Endothelial cell of umbilical vein (primary cell): ENCODE results near the gene CCR3. TPM values are rescaled to one million over a fixed set of nuclear protein-coding genes. Genes with fewer than 3 reads are reported as not detected.

Experiments used
- BruUV-seq: library from RNA; stranded (reverse); fragments of 400-500 nt; replicated peaks from 2 replicates; lab custom pipeline; 2021; lab: Mats Ljungman, UMichigan
- CTCF ChIA-PET: fragments of 300-600, 350-600 bp; sonication (Branson Sonifier 250); formaldehyde crosslinking; loops from one replicate; lab custom pipeline; 2021; ENCODE audit warnings: antibody characterized with exemption, inconsistent platforms; lab: Charles Lee
- POLR2A ChIA-PET: fragments of 300-600, 350-600 bp; sonication (Branson Sonifier 250); formaldehyde crosslinking; loops from one replicate; lab custom pipeline; 2021; ENCODE audit warnings: antibody characterized with exemption, inconsistent platforms; lab: Charles Lee
- DNase-seq: peaks from one replicate; pipeline ENCODE4 v3.0.0-alpha.2; 2011; ENCODE audit warnings: low read depth, low spot score
- FAIRE-seq: peaks from 2 replicates; lab custom pipeline; 2011; peaks lifted over from hg19 to GRCh38; lab: Jason Lieb, UNC
- H2AFZ ChIP-seq: 2 replicates; pipeline ENCODE4 v1.6.0; 2012; ENCODE audit warnings: low read depth, low read length, control low read depth, inconsistent platforms
- H3K27ac ChIP-seq: 2 replicates; pipeline ENCODE4 v1.5.1; 2011; ENCODE audit warnings: low read depth, mild to moderate bottlenecking, control low read depth, low read length, moderate library complexity; ENCODE audit not compliant: insufficient read depth
- H3K27me3 ChIP-seq, 2 experiments: 2 replicates each; pipeline versions ENCODE4 v1.6.0 to v1.6.1; 2011; ENCODE audit warnings: low read length in 2 of 2, mixed read lengths in 1 of 2; ENCODE audit not compliant: control insufficient read depth in 2 of 2, insufficient read depth in 2 of 2
- H3K36me3 ChIP-seq, 2 experiments: 2 replicates in 1 of 2; 3 replicates in 1 of 2; pipeline ENCODE4 v1.5.1; 2011; ENCODE audit warnings: low read length in 2 of 2, mild to moderate bottlenecking in 1 of 2, moderate library complexity in 1 of 2; ENCODE audit not compliant: control insufficient read depth in 2 of 2, insufficient read depth in 2 of 2; ENCODE audit errors: extremely low read depth in 1 of 2
- H3K4me1 ChIP-seq: 3 replicates; pipeline ENCODE4 v1.5.1; 2011; ENCODE audit warnings: mild to moderate bottlenecking, low read length; ENCODE audit not compliant: control insufficient read depth, insufficient read depth; ENCODE audit errors: extremely low read depth
- H3K4me2 ChIP-seq: 2 replicates; pipeline ENCODE4 v1.6.1; 2011; ENCODE audit warnings: low read length, control low read depth, mixed read lengths; ENCODE audit not compliant: insufficient read depth
- H3K4me3 ChIP-seq, 3 experiments: fragments of 200-600 bp in 1 of 3; sonication (generic), shearing (Covaris generic) in 1 of 3; replicated peaks in 1 of 3; 2 replicates each; pipeline ENCODE4 v1.5.1; 2011 to 2016; ENCODE audit warnings: control low read depth in 3 of 3, low read length in 3 of 3, mild to moderate bottlenecking in 2 of 3, inconsistent platforms in 1 of 3, low read depth in 1 of 3, moderate library complexity in 1 of 3; ENCODE audit not compliant: insufficient read depth in 1 of 3
- H3K79me2 ChIP-seq: 2 replicates; pipeline ENCODE4 v1.6.0; 2012; ENCODE audit warnings: low read length, inconsistent platforms; ENCODE audit not compliant: control insufficient read depth, insufficient read depth
- H3K9ac ChIP-seq: replicated peaks from 2 replicates; pipeline ENCODE3; 2011; ENCODE audit warnings: low read length, control low read depth; ENCODE audit not compliant: insufficient read depth; ENCODE audit errors: extremely low read depth
- H3K9me1 ChIP-seq: replicated peaks from 3 replicates; pipeline ENCODE4 v1.6.0; 2011; ENCODE audit warnings: mild to moderate bottlenecking, low read length; ENCODE audit not compliant: control insufficient read depth, insufficient read depth; ENCODE audit errors: extremely low read depth
- H3K9me3 ChIP-seq: replicated peaks from 2 replicates; pipeline ENCODE4 v1.5.1; 2012; ENCODE audit warnings: low read length, inconsistent platforms; ENCODE audit not compliant: control insufficient read depth, insufficient read depth
- H4K20me1 ChIP-seq: replicated peaks from 2 replicates; pipeline ENCODE3; 2011; ENCODE audit warnings: mild to moderate bottlenecking, low read length; ENCODE audit not compliant: control insufficient read depth, insufficient read depth; ENCODE audit errors: extremely low read depth
- CTCF ChIP-seq, 2 donors: IDR thresholded peaks; 1 replicate in 1 of 2; 2 replicates in 1 of 2; pipeline ENCODE4 v1.5.1; 2011; ENCODE audit warnings: low read length in 2 of 2, mild to moderate bottlenecking in 2 of 2, moderate library complexity in 2 of 2, control low read depth in 1 of 2, inconsistent platforms in 1 of 2, low read depth in 1 of 2; ENCODE audit not compliant: insufficient read depth in 1 of 2; ENCODE audit errors: extremely low read depth in 1 of 2
- EZH2 ChIP-seq: IDR thresholded peaks from 2 replicates; pipeline ENCODE4 v1.6.1; 2012; ENCODE audit warnings: borderline replicate concordance, low read depth, mild to moderate bottlenecking, moderate library complexity, low read length, inconsistent platforms; ENCODE audit not compliant: severe bottlenecking
- FOS ChIP-seq: IDR thresholded peaks from 2 replicates; pipeline ENCODE4 v1.6.1; 2011; ENCODE audit warnings: mild to moderate bottlenecking, low read length, moderate library complexity, borderline replicate concordance; ENCODE audit not compliant: insufficient read depth
- GATA2 ChIP-seq: IDR thresholded peaks from 2 replicates; pipeline ENCODE4 v1.7.0; 2011; ENCODE audit warnings: low read depth, mild to moderate bottlenecking, moderate library complexity, mixed read lengths, low read length; ENCODE audit not compliant: insufficient read length, insufficient read depth
- JUN ChIP-seq: IDR thresholded peaks from 2 replicates; pipeline ENCODE4 v1.6.1; 2011; ENCODE audit warnings: borderline replicate concordance, low read depth; ENCODE audit not compliant: insufficient read length, insufficient read depth
- MAX ChIP-seq: IDR thresholded peaks from 2 replicates; pipeline ENCODE4 v1.6.1; 2011; ENCODE audit not compliant: insufficient read depth, insufficient read length
- MYC ChIP-seq: IDR thresholded peaks from one replicate; pipeline ENCODE4 v1.6.1; 2011; ENCODE audit warnings: mild to moderate bottlenecking, low read depth, low read length
- POLR2A ChIP-seq: IDR thresholded peaks from 2 replicates; pipeline ENCODE4 v1.6.1; 2012; ENCODE audit warnings: low read depth, mild to moderate bottlenecking, control low read depth, low read length
- POLR2AphosphoS5 ChIP-seq: IDR thresholded peaks from 2 replicates; pipeline ENCODE4 v1.6.1; 2012; ENCODE audit warnings: low read depth, mild to moderate bottlenecking, control low read depth, low read length, moderate library complexity; ENCODE audit not compliant: insufficient read depth
- dilution Hi-C: fragments of 300-500 bp; cut with MboI; formaldehyde crosslinking; loops from one replicate; pipeline ENCODE4 v1.15.0; 2019; ENCODE audit warnings: low sequenced_read_pairs; ENCODE audit not compliant: extremely low pct_ligation_motif_present
- intact Hi-C: fragments of 100-400 bp; cut with micrococcal nuclease; formaldehyde crosslinking; loops from one replicate; pipeline ENCODE4 v1.10.0; 2022
- polyA plus RNA-seq, 4 experiments: library from polyadenylated mRNA; depleted of rRNA in 3 of 4; stranded (reverse) in 3 of 4; unstranded in 1 of 4; fragments of >200 nt; gene quantifications; 2 replicates each; pipeline versions ENCODE4 v1.2.1 to v1.2.3, GENCODE V29; 2011 to 2012; ENCODE audit warnings: missing spikeins in 1 of 4
- total RNA-seq: library from RNA; stranded (reverse); gene quantifications from 2 replicates; pipeline ENCODE4 v1.2.3, GENCODE V29; 2021

The CCR3 gene
- total and polyA plus RNA-seq, 2 donors (not counting 3 experiments of a cell fraction or from before 2014, with no cell fraction given) = not detected

GRCh38 chr3:46205286-46205960 lies 36.8 kb upstream of the CCR3 start:
- no peak for FAIRE-seq
- Histone ChIP-seq H4K20me1 (no peaks in the 10 kb centered on the region), H3K27me3 (no peaks in the 10 kb centered on the region), H3K9ac (no peak overlapping the region), H3K79me2 (no peaks in the 10 kb centered on the region), H3K27ac (no peak overlapping the region), H3K9me3 (no peaks in the 10 kb centered on the region), H3K36me3 (no peaks in the 10 kb centered on the region), H3K4me2 (no peak overlapping the region), H3K9me1 (no peaks in the 10 kb centered on the region), H3K4me1 (no peaks in the 10 kb centered on the region), H2AFZ (no peak overlapping the region), H3K4me3 (no peak overlapping the region)
- CTCF ChIA-PET = no interaction called here
- BruUV-seq = no TSS peak
- POLR2A ChIA-PET = no interaction called here
- no peak for DNase-seq
- intact Hi-C loops (no loop called here), dilution Hi-C loops (no loop called here)
- TF ChIP-seq POLR2A = no peak
- no peak for TF ChIP-seq GATA2
- no peak for TF ChIP-seq MAX
- TF ChIP-seq FOS = no peak
- no peak for TF ChIP-seq JUN
- no peak for TF ChIP-seq POLR2AphosphoS5
- TF ChIP-seq MYC = no peak
- TF ChIP-seq EZH2 = no peak
- TF ChIP-seq CTCF (IDR thresholded peaks at IDR 0.05; ENCODE audit: extremely low read depth in 1 of 2, insufficient read depth in 1 of 2, low read depth in 1 of 2, low read length in 2 of 2) = no peak
